GM19395 (cell line): Measurements from ENCODE around the gene CLSTN3.

Source experiments
- ATAC-seq: cut with Tn5 transposase; IDR thresholded peaks from one replicate; pipeline ENCODE4 v1.9.1; 2021; ENCODE audit warnings: mild to moderate bottlenecking, moderate library complexity; ENCODE audit not compliant: unreplicated experiment

CLSTN3 gene

GRCh38 chr12:7129872-7130691, at the start of gene CLSTN3:
CLSTN3 (plus strand) TSS chr12:7130371; CDS start chr12:7130649, 278 bp downstream.
- peak; percentile 72 for ATAC-seq

- ATAC-seq: no peak
Observed at GRCh38 chr12:7081037-7081436, 49.1 kb upstream of the CLSTN3 start.

DNA sequence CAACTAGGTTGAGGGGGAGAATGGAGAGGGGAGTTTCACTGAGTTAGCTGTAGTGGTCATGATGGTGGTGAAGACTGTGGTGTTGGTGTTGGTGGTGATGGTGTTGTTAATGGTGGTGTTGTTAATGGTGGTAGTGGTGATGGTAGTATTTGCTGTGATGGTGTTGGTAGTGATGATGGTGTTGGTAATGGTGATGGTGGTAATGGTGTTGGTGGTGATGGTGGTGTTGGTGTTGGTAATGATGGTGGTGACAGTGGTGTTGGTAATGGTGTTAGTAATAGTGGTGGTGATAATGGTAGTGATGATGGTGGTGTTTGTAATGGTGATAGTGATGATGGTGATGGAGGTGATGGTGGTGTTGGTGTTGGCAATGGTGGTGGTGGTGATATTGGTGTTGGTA, 47.0 kb upstream of the CLSTN3 start:
- ATAC-seq: no peak

DNA sequence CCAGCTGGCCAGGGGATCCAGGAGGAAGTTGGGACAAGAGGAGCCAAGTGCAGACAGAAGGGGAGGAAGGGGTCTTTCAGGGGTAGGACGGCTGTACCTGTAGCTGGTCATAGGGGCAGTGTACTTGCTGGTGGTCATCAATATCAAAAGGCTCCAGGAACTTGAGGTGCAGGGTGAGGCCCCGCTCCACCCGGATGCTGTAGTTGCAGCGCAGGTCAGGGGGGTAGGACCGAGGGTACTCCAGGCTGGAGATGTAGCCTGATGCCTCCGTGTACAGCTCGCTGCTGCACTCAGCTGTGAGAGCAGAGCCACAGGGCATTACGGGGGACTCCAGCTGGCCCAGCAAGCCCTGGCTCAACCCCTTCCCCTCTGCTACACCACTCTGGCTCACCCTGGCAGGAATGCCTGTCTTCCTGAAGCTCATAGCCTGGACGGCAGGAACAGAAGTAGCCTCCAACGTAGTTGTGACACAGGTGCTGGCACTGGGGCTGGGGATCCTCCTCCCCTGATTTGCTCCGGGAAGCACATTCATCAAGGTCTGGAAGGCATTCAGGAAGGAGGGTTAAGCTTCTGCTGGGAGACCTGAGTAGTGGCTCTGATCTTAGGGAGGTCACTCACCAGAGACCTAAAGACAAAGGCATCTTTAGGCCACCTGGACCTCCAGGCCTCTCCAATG, 40.8 kb upstream of the CLSTN3 start:
- ATAC-seq: no peak

GRCh38 chr12:7090222-7090998, 39.8 kb upstream of the CLSTN3 start:
- no peak for ATAC-seq

- ATAC-seq: no peak
Observed at GRCh38 chr12:7091171-7091570, 39.0 kb upstream of the CLSTN3 start.

DNA sequence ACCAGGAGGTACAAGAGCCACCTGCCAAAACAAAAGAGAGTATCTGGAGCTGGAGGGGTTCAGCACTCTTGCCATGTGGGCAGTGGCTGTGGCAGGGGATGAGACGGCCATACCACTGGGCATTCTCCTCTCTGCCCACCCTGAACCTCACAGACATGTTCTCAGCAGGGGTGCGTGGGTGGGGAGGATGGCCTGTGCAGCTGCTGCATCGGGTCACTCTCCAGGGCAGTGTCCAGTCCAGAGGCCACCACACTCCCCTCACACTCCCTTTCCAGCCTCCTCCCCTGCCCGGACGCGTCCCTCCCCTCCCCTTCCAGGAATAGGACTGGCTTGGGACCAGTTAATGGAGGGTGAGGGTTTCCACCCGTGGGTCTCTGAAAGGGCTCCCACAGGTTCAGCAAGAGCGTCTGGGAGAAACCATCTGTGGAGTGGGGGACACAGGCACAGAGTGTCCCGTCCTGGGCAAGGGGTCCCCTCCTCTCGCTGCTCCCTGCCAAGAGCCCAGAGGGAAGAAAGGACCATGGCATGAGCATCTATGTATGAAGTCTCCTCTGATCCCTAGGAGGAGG, 38.4 kb upstream of the CLSTN3 start:
- no peak for ATAC-seq

DNA sequence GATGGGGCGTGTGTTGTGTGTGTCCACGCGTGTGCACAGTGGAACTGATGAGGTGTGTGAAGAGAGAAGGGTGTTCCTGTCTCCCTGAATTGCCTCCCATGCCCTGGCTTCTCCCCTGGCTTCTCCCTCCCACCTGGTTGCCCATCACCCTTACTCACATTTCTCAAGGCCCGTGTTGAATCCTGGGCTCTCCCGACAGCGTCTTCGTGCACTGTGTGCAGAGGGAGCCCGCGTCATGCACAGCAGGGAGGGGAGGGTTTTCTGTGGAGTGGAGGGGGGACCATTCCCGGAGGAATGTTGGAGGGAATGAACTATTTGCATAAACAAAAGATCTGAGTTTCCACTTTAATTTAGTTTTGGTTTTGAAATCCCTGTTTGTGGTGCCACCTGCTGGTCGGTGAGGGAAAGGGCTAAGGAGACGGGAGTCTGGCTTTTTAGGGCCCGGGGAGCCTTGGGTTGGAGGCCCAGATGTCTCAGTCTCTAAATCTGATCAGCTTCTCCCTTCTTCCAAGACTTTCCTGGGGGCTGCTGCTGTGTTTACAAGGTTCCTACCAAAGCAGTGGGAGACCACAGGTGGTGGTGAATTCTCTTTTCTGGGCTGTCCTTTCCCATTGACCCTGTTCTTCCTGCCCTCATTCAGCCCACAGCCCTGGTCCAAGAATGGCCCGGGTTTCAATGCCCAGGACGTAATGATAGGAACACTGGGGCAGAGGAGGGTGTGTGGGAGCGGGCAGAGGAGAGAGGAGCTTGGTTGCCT, 37.8 kb upstream of the CLSTN3 start, which contains the start of gene C1R:
Gene C1R (minus strand): TSS at position 217 of the 757 bp plus-strand sequence. CDS start 57 bp downstream, at position 160.
- ATAC-seq: no peak

DNA sequence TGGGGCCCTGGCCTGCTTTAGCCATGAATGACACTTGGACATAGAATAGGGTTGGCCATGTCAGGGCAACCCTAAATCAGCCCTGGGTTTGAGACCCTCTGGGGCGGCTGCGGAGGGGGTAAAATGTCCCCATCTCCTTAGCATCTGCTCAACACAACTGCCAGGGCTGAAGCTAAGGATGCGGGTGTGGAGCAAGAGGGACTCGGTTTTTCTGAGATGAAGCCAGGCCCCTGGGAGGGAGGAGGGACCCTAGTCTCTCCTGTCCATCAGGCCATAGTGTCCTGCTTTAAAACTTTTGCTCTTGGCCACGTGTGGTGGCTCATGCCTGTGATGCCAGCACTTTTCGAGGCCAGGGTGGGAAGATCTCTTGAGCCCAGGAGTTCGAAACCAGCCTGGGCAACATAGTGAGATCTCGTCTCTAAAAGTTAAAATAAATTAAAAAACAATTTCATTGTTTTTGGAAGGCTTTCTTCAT, 37.1 kb upstream of the CLSTN3 start:
- ATAC-seq: no peak

GRCh38 chr12:7093486-7093885, 36.7 kb upstream of the CLSTN3 start:
- no peak for ATAC-seq

DNA sequence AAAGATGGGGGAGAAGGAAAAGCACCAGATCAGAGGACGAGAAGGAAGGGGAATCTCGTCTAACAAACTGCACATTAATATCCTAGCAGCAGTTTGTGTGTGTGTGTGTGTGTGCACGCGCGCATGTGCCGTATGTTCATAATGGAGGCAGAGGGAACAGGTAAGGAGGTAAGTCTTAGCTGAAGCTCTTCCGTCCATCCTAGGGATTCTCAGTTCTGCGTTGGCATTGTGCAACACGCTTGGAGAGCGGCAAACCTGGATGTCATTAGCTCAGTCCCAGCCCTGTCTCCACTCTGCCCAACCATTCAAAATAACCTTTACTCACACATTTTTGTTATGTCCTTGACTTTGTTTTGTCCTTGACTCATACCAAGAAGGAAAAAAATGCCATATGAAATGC, 36.3 kb upstream of the CLSTN3 start:
- ATAC-seq: no peak

DNA sequence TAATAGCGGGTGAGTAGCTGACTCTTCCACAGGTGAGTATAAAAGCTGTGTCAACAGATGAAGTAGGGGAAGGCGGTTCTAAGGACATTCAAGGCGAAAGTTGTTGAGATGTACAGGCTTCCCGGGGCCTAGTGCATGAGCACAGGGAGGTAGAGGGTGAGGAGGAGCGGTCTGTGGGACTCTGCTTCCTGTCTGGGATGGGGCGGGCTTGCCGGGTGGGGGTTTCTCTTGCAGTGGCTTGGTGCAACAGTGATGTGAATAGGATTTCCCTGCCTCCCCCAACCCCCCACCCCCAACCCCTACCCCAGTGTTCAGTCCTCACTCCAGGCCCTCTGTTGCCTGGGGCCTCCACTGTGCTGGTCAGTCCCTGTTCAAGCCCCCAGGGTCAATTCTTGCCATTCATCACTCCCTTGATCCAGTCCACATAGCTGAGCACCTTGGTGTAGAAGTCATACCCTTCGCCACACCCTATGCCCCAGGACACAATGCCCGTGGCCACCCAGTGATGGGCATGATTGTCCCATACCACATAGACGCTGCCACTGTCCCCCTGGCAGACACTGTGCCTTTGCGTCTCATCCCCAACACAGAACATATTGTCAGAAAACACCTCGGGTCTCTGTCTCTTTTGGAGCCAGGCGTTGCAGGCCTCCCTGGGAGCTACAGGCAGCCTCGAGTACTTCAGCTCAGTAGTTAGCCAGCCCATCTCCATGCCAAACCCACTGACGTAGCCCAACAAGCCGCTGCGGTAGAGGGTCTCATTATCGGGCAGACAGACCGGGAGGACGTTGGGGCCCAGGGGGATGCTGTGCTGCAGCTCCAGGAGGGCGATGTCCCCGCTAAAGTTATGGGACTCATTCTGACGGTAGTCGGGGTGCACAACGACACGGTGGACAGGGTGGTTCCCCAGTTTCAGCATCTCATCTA, 33.9 kb upstream of the CLSTN3 start:
- ATAC-seq: no peak

- ATAC-seq: no peak
Observed at GRCh38 chr12:7096979-7097378, 33.2 kb upstream of the CLSTN3 start.

GRCh38 chr12:7099290-7099996, 30.7 kb upstream of the CLSTN3 start:
- ATAC-seq: no peak

DNA sequence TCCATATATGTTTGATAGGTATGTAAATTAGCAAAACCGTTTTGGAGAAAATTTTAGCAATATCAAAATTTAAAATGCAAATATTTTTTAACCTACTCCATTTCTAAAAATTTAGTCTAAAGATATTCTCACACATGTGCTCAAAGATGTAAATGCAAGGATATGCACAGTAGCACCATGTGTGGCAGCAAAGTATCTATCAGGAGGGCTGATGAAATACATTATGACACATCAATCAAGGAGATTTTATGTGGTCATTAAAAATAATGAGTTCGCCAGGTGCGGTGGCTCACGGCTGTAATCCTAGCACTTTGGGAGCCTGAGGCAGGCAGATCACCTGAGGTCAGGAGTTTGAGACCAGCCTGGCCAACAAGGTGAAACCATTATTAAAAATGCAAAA, 29.9 kb upstream of the CLSTN3 start:
- no peak for ATAC-seq

DNA sequence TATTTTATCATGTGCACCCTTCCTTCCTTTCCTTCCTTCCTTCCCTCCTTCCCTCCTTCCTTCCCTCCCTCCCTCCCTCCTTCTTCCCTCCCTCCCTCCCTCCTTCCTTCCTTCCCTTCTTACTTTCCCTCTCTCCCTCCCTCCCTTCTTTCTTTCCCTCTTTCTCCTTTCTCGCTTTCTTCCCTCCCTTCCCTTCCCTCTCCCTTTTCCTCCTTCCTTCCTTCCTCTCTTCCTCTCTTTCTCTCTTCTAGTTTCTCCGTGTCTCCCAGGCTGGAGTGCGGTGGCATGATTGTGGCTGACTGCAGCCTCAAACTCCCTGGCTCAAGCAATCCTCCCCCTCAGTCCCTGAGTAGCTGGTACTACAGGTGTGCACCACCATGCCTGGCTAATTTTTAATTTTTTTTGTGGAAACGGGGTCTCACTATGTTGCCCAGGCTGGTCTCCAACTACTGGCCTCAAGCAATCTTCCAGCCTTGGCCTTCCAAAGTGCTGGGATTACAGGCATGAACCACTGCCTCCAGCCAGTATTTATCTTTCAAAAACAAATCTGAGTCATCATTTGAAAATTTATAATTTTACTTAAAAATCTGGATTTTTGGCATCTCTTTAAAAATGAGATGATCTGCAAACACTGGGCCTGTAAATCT, 29.0 kb upstream of the CLSTN3 start:
- no peak for ATAC-seq

DNA sequence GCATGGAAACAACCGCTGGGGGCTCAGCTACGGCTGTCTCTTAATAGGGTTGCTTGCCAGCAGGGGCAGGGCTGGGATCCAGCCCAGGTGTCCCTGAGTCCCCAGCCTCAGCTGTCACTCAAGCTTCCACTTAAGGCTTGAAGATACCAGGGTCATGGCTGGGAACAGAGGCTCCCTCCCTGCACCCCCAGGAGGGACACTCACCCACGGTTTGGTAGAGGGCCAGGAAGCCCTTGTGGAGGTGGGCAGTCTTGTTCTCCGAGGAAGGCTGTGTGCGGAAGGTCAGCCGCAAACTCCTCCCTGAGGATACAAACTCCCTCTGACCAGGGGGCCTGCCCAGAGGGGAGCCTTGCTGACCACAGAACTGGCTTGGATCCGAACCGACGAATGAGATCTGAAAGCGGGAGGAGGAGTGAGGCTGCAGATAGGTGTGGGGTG, 28.5 kb upstream of the CLSTN3 start:
- no peak for ATAC-seq

- ATAC-seq: no peak
Observed at GRCh38 chr12:7102582-7102981, 27.6 kb upstream of the CLSTN3 start.
